Measurements from ENCODE around the gene MBD2. TPM values are rescaled to one million over a fixed set of nuclear protein-coding genes. Genes with fewer than 3 reads are reported as not detected.
A peak's percentile ranks its signal among the peaks of the same experiment; 100 is the strongest.

The MBD2 gene
- total and polyA plus RNA-seq, 2 of the 8 experiments (the other 6 are each of a cell fraction or from before 2014, with no cell fraction given): 36.2 to 52.7 TPM

DNA sequence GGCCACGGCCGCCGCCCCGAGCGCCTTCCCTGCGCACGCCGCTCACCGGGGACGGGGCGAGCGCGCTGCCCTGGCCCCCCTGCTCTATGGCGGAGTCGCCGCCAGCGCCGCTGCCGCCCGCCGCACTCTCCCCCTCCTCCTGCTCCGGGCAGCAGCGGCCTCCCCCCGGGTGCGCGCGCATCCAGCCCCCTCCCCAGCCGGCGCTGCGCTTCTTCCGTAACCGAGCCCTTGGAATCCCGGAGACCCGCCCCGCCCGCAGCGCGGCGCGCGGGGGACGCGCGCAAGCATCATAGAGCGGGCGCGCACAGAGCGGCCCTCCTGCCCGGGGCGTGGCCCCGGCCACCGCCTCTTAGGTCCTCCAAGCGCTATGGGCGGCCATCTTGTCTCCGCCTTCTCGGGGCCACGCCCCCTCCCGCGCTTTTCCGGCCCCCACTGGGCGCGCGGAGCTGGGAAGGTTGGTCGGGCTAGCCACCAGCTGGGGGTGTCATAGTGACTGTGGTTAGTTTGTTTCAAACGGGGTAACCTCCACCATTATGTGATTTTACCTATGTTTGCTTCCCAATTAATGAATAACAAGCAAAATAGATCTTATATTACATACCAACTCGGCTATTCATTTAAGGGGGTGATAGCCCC, at the start of gene MBD2 (continued):
- TF ChIP-seq, protein P1, sequence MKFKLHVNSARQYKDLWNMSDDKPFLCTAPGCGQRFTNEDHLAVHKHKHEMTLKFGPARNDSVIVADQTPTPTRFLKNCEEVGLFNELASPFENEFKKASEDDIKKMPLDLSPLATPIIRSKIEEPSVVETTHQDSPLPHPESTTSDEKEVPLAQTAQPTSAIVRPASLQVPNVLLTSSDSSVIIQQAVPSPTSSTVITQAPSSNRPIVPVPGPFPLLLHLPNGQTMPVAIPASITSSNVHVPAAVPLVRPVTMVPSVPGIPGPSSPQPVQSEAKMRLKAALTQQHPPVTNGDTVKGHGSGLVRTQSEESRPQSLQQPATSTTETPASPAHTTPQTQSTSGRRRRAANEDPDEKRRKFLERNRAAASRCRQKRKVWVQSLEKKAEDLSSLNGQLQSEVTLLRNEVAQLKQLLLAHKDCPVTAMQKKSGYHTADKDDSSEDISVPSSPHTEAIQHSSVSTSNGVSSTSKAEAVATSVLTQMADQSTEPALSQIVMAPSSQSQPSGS (IDR thresholded peaks at IDR 0.05; ENCODE audit: low read length): no peak
- TF ChIP-seq SIX5 (IDR thresholded peaks at IDR 0.05; ENCODE audit: low read depth, low read length) (no peak), KDM5A (IDR thresholded peaks at IDR 0.05; ENCODE audit: low read length) (no peak), KDM1A (IDR thresholded peaks at IDR 0.05; ENCODE audit: borderline replicate concordance, low read length) (no peak), NRF1 (IDR thresholded peaks at IDR 0.05; ENCODE audit: low read depth, low read length) (peak; percentile 31; the same call in 1 of the 2 replicates), JUN (IDR thresholded peaks at IDR 0.05; ENCODE audit: low read depth, low read length) (no peak), MAFK (IDR thresholded peaks at IDR 0.05; ENCODE audit: low read depth, low read length) (no peak), CHD1 (IDR thresholded peaks at IDR 0.05; ENCODE audit: low read depth, low read length) (no peak), CEBPB (IDR thresholded peaks at IDR 0.05; ENCODE audit: low read depth, low read length) (no peak), ASH2L (IDR thresholded peaks at IDR 0.05; ENCODE audit: low read length) (peak; percentile 56), SIN3A (conservative IDR thresholded peaks at IDR 0.05 in 1 of 2, IDR thresholded peaks at IDR 0.05 in 1 of 2; ENCODE audit: low read depth in 1 of 2, low read length in 2 of 2) (no peak), RFX5 (IDR thresholded peaks at IDR 0.05; ENCODE audit: borderline replicate concordance, low read depth, low read length) (no peak), SUZ12 (IDR thresholded peaks at IDR 0.05; ENCODE audit: low read length) (no peak), SRF (IDR thresholded peaks at IDR 0.05; ENCODE audit: low read depth, low read length) (no peak), POU5F1 (IDR thresholded peaks at IDR 0.05; ENCODE audit: low read depth, low read length) (no peak), KDM4A (IDR thresholded peaks at IDR 0.05; ENCODE audit: low read depth, low read length, severe bottlenecking) (peak; percentile 68), SP2 (IDR thresholded peaks at IDR 0.05; ENCODE audit: low read length) (peak; percentile 90), POLR2AphosphoS5 (IDR thresholded peaks at IDR 0.05; ENCODE audit: low read depth, low read length) (peak; percentile 41; the same call in 1 of the 2 replicates), CTBP2 (IDR thresholded peaks at IDR 0.05; ENCODE audit: borderline replicate concordance, insufficient read depth, insufficient read length, low read length) (no peak), TAF7 (optimal IDR thresholded peaks at IDR 0.05; ENCODE audit: borderline replicate concordance, low read depth, low read length) (peak; percentile 59), RBBP5 (IDR thresholded peaks at IDR 0.05; ENCODE audit: borderline replicate concordance, low read depth, low read length) (no peak; the same call in 1 of the 2 replicates), YY1 (IDR thresholded peaks at IDR 0.05; ENCODE audit: low read depth, low read length) (peak; percentile 97), BACH1 (IDR thresholded peaks at IDR 0.05; ENCODE audit: low read length) (no peak)
- TF ChIP-seq, protein P2, sequence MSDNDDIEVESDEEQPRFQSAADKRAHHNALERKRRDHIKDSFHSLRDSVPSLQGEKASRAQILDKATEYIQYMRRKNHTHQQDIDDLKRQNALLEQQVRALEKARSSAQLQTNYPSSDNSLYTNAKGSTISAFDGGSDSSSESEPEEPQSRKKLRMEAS (IDR thresholded peaks at IDR 0.05): peak; percentile 34; the same call in 1 of the 2 replicates

Data from H1 (cell line).